ENCODE results near the gene SPINK14.

Gene SPINK14

DNA sequence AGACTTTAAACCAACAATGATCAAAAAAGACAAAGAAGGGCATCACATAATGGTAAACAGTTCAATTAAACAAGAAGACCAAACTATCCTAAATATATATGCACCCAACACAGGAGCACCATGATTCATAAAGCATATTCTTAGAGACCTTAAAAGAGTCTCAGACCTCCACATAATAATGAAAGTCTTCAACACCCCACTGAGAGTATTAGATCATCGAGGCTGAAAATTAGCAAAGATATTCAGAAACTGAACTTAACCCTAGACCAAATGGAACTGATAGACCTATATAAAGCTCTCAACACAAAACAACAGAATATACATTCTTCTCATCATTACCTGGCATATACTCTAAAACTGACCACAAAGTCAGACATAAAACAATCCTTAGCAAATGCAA, 11.7 kb upstream of the SPINK14 start:
- Histone ChIP-seq H3K27ac (ENCODE audit: low read length) (no peak overlapping the region), H3K4me3 (ENCODE audit: low read length in 2 of 2) (no peak overlapping the region), H3K36me3 (ENCODE audit: control insufficient read depth in 2 of 2, insufficient read depth in 2 of 2, low read length in 2 of 2) (no peaks in the 10 kb centered on the region), H3K27me3 (ENCODE audit: control insufficient read depth in 1 of 2, insufficient read depth in 2 of 2, low read length in 2 of 2) (no peaks in the 10 kb centered on the region), H3K4me1 (ENCODE audit: control insufficient read depth, insufficient read depth, low read length) (no peaks in the 10 kb centered on the region), H3K9me3 (ENCODE audit: control insufficient read depth in 2 of 2, low read length in 2 of 2) (peaks cover 0 to 3% of the 10 kb centered on the region in 2 donors), H3K9ac (ENCODE audit: low read length in 2 of 2) (no peak overlapping the region)

DNA sequence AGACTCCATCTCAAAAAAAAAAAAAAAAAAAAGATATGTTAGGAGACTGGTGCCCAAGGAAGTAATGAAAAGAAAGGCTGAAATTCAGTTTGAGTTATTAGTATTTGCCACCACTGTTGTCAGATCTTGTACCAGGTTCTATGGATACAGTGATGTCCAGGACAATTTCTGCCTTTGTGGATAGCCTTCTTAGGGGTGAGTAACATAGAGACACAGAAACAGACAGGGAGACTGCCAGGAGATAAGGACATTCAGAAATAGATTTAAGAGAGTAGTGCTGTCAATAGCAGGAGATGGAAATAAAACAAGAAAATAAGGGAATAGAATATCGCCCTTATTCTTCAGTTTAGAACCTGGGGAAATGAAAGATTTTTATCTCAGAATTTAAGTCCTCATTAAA, 6.3 kb upstream of the SPINK14 start:
- Histone ChIP-seq H3K4me1 (ENCODE audit: control insufficient read depth, insufficient read depth, low read length) (no peaks in the 10 kb centered on the region), H3K27ac (ENCODE audit: low read length) (no peak overlapping the region), H3K9me3 (ENCODE audit: control insufficient read depth in 2 of 2, low read length in 2 of 2) (no peaks in the 10 kb centered on the region), H3K27me3 (ENCODE audit: control insufficient read depth in 1 of 2, insufficient read depth in 2 of 2, low read length in 2 of 2) (no peaks in the 10 kb centered on the region), H3K36me3 (ENCODE audit: control insufficient read depth in 2 of 2, insufficient read depth in 2 of 2, low read length in 2 of 2) (no peaks in the 10 kb centered on the region), H3K4me3 (ENCODE audit: low read length in 2 of 2) (no peak overlapping the region), H3K9ac (ENCODE audit: low read length in 2 of 2) (no peak overlapping the region)

DNA sequence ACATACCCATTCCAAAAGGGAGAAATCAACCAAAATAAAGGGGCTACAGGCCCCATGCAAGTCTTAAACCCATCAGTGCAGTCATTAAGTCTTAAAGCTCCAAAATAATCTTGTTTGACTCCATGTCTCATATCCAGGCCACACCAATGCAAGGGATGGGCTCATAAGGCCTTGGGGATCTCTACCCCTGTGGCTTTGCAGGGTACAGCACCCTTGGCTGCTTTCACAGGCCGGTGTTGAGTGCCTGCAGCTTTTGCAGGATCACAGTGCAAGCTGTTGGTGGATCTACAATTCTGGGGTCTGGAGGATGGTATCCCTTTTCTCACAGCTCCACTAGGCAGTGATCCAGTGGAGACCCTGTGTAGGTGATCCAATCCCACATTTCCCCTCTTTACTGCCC, 5.0 kb upstream of the SPINK14 start:
- Histone ChIP-seq H3K9ac (ENCODE audit: low read length in 2 of 2) (no peak overlapping the region), H3K27ac (ENCODE audit: low read length) (no peak overlapping the region), H3K27me3 (ENCODE audit: control insufficient read depth in 1 of 2, insufficient read depth in 2 of 2, low read length in 2 of 2) (no peaks in the 10 kb centered on the region), H3K4me3 (ENCODE audit: low read length in 2 of 2) (no peak overlapping the region), H3K4me1 (ENCODE audit: control insufficient read depth, insufficient read depth, low read length) (no peaks in the 10 kb centered on the region), H3K9me3 (ENCODE audit: control insufficient read depth in 2 of 2, low read length in 2 of 2) (no peaks in the 10 kb centered on the region), H3K36me3 (ENCODE audit: control insufficient read depth in 2 of 2, insufficient read depth in 2 of 2, low read length in 2 of 2) (no peaks in the 10 kb centered on the region)

DNA sequence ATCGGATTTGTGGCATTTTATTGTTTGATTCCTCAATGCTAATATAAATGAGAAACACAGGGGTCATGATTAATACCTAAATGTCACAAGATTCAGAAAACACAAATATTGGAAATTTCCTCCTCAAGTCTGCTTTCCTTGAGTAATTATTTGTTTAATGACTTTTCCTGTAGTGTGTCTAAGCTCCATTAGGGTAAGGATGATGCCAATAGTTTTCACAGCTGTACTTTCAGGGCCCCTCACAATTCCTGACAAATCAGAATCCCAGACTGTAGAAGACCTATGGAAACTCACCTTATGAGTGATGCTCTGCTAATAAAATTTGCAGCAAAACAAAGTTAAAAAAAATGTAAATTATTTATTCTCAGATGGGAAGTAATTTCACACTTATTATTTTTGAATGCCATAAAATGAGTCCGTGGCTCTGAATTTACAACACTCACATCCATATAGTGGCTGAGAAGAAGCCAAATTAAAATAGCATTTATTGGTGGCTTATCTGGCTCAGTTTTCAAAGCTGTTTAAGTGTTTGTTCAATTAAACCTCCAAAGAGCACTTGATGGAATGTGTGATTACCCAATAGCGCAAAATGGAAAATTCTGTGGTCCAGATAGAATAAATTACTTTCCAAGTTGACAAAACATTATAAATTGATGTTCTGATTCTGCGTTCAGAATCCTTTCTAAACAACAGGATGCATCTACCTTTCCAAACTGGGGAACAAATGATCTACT, 1.6 kb upstream of the SPINK14 start:
- Histone ChIP-seq H3K9ac (ENCODE audit: low read length in 2 of 2) (no peak overlapping the region), H3K4me1 (ENCODE audit: control insufficient read depth, insufficient read depth, low read length) (no peaks in the 10 kb centered on the region), H3K27me3 (ENCODE audit: control insufficient read depth in 1 of 2, insufficient read depth in 2 of 2, low read length in 2 of 2) (no peaks in the 10 kb centered on the region), H3K9me3 (ENCODE audit: control insufficient read depth in 2 of 2, low read length in 2 of 2) (no peaks in the 10 kb centered on the region), H3K4me3 (ENCODE audit: low read length in 2 of 2) (no peak overlapping the region), H3K36me3 (ENCODE audit: control insufficient read depth in 2 of 2, insufficient read depth in 2 of 2, low read length in 2 of 2) (no peaks in the 10 kb centered on the region), H3K27ac (ENCODE audit: low read length) (no peak overlapping the region)

DNA sequence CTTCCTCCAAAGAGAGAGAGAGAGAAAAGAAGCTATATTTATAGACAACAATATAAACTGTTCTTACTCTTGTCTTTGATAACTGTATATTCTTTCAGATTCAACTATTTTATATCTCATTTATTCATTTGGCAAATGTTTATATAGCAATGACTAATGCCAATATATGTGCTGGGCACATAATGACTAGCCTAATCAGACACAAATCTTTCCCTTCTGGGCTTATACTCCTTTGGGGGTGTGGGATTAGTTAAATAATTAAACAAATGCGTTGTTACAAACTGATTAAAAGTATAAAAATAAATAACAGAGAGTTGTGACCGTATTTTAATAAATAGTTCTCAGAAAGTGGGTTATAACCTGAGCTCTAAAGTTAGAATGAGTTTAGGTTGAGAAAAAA, 4.0 kb downstream of the SPINK14 start:
- Histone ChIP-seq H3K4me1 (ENCODE audit: control insufficient read depth, insufficient read depth, low read length) (no peaks in the 10 kb centered on the region), H3K27me3 (ENCODE audit: control insufficient read depth in 1 of 2, insufficient read depth in 2 of 2, low read length in 2 of 2) (no peaks in the 10 kb centered on the region), H3K36me3 (ENCODE audit: control insufficient read depth in 2 of 2, insufficient read depth in 2 of 2, low read length in 2 of 2) (no peaks in the 10 kb centered on the region), H3K9me3 (ENCODE audit: control insufficient read depth in 2 of 2, low read length in 2 of 2) (no peaks in the 10 kb centered on the region), H3K4me3 (ENCODE audit: low read length in 2 of 2) (no peak overlapping the region), H3K27ac (ENCODE audit: low read length) (no peak overlapping the region), H3K9ac (ENCODE audit: low read length in 2 of 2) (no peak overlapping the region)

DNA sequence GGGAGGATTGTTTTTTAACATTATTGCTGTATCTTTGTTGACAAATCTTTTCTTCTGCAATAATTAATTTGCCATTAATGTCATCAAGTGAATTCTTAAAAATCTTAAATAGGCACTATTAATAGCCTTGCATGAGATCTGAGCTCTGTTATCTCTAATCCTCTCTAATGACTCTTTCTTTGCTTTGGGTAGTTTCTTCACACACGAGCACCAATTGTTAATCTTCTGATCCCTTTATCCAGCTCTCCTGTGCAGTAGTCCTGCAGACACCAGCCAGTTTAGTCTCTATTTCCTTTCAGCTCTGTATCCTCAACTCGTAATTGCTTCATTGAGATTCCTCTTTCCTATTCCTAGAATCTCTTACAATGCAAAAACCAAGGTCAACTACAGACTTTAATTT, 8.1 kb downstream of the SPINK14 start:
- H3K36me3 ChIP-seq (ENCODE audit: control insufficient read depth in 2 of 2, insufficient read depth in 2 of 2, low read length in 2 of 2) = no peaks in the 10 kb centered on the region
- no peaks in the 10 kb centered on the region for H3K4me1 ChIP-seq (ENCODE audit: control insufficient read depth, insufficient read depth, low read length)
- no peak overlapping the region for H3K4me3 ChIP-seq (ENCODE audit: low read length in 2 of 2)
- H3K9ac ChIP-seq (ENCODE audit: low read length in 2 of 2) = no peak overlapping the region
- H3K27ac ChIP-seq (ENCODE audit: low read length) = no peak overlapping the region
- H3K9me3 ChIP-seq (ENCODE audit: control insufficient read depth in 2 of 2, low read length in 2 of 2) = no peaks in the 10 kb centered on the region
- H3K27me3 ChIP-seq (ENCODE audit: control insufficient read depth in 1 of 2, insufficient read depth in 2 of 2, low read length in 2 of 2) = no peaks in the 10 kb centered on the region

DNA sequence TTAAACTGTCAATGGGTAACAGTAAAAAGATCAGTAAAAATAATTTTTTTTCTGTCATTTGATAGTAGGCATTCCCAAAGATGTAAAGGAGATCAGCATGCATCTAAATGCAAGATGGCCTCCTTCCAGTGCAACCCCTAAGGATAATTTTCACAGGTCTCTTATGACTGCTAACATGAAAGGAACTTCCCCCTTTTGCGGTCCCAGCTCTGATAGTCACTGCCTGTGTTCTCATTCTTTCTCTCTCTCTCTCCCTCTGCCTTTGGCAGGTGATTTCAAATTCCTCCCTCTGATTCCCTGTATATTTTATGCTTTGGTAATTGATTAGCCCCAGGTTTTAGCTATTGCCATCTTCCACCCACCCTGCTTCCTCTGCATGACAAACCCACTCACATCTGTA, 8.9 kb downstream of the SPINK14 start:
- no peak overlapping the region for H3K4me3 ChIP-seq (ENCODE audit: low read length in 2 of 2)
- H3K9me3 ChIP-seq (ENCODE audit: control insufficient read depth in 2 of 2, low read length in 2 of 2) = no peaks in the 10 kb centered on the region
- no peaks in the 10 kb centered on the region for H3K27me3 ChIP-seq (ENCODE audit: control insufficient read depth in 1 of 2, insufficient read depth in 2 of 2, low read length in 2 of 2)
- no peaks in the 10 kb centered on the region for H3K36me3 ChIP-seq (ENCODE audit: control insufficient read depth in 2 of 2, insufficient read depth in 2 of 2, low read length in 2 of 2)
- no peak overlapping the region for H3K9ac ChIP-seq (ENCODE audit: low read length in 2 of 2)
- no peak overlapping the region for H3K27ac ChIP-seq (ENCODE audit: low read length)
- H3K4me1 ChIP-seq (ENCODE audit: control insufficient read depth, insufficient read depth, low read length) = no peaks in the 10 kb centered on the region

DNA sequence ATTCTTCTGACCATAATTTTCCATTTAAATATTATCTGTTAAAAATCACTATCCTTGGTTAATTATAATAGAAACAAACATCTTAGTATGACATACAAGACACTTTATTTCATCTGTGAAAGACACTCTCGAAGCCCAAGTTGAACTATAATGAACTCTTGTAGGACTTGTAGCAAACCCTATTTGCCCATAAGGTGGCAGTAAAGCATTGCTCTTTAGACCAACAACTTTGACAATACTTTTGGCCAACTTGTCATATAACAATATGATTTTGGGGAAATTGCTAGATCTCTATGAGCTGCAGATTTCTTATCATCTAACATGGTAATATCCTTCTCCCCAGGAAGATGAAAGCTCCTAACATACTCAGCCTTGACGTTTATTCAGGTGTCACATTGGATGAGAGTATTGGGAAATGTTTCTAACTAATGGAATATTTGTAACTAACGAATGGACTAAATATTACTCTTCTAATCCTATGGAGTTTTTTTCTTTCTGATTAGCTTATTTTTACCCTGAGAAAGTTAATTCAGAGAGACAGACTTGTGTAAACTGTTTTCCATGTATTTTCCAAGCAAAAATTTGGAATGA, 11.0 kb downstream of the SPINK14 start:
- Histone ChIP-seq H3K9ac (ENCODE audit: low read length in 2 of 2) (no peak overlapping the region), H3K4me3 (ENCODE audit: low read length in 2 of 2) (no peak overlapping the region), H3K4me1 (ENCODE audit: control insufficient read depth, insufficient read depth, low read length) (no peaks in the 10 kb centered on the region), H3K9me3 (ENCODE audit: control insufficient read depth in 2 of 2, low read length in 2 of 2) (no peaks in the 10 kb centered on the region), H3K36me3 (ENCODE audit: control insufficient read depth in 2 of 2, insufficient read depth in 2 of 2, low read length in 2 of 2) (no peaks in the 10 kb centered on the region), H3K27me3 (ENCODE audit: control insufficient read depth in 1 of 2, insufficient read depth in 2 of 2, low read length in 2 of 2) (no peaks in the 10 kb centered on the region), H3K27ac (ENCODE audit: low read length) (no peak overlapping the region)

DNA sequence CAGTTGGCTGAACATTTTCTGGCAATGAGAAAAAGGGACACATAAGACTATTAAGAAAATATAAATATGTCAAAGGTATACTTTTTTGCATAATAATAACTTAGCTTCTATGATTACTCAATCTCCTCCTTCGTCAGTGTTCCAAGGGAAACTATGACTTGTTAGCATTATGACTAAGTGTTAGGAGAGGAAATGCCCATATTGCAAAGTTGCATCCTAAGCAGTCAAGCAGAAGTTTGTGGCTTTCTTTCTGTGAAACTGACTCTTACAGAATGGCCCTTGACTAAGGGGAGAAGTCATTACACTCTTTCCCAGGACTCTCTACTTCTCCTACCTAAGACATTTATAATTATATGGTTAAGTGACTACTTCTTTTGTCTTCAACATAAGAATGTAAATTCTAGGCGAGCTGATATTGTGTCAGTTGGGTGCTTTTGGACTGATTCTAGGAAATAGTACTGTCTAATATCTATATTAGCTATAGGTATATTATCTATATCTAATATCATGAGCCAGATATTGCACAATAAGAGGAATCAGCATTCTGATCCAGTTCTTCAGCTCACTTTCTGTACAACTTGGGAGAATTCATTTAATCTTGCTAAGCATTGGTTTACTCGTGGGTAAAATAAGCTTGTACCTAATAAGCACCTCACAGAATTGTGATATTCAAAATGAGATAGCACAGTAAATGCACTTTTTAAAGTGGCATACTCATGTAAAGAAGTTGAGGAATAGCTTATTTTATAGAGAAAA, 18.1 kb downstream of the SPINK14 start:
- Histone ChIP-seq H3K4me1 (ENCODE audit: control insufficient read depth, insufficient read depth, low read length) (no peaks in the 10 kb centered on the region), H3K9me3 (ENCODE audit: control insufficient read depth in 2 of 2, low read length in 2 of 2) (no peaks in the 10 kb centered on the region), H3K4me3 (ENCODE audit: low read length in 2 of 2) (no peak overlapping the region), H3K36me3 (ENCODE audit: control insufficient read depth in 2 of 2, insufficient read depth in 2 of 2, low read length in 2 of 2) (no peaks in the 10 kb centered on the region), H3K9ac (ENCODE audit: low read length in 2 of 2) (no peak overlapping the region), H3K27ac (ENCODE audit: low read length) (no peak overlapping the region), H3K27me3 (ENCODE audit: control insufficient read depth in 1 of 2, insufficient read depth in 2 of 2, low read length in 2 of 2) (no peaks in the 10 kb centered on the region)

DNA sequence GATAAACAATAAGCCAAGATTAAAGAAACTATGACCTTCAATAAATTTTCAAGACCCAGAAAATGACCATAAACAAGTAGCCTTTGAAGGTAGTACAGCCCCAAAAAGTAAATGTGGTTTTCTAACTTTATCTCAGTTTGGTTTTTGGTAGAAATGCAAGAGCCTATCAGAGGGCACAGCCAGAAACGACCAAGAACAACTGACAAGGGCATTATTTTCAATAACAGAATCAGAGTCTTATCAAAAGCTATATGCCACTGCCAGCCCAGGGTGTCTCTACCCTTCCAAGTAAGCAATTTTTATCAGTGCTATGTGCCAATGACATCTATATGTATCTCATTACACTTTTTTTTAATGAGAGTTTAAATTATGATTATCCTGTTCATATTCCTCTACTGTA, 22.7 kb downstream of the SPINK14 start:
- Histone ChIP-seq H3K9ac (ENCODE audit: low read length in 2 of 2) (no peak overlapping the region), H3K27me3 (ENCODE audit: control insufficient read depth in 1 of 2, insufficient read depth in 2 of 2, low read length in 2 of 2) (no peaks in the 10 kb centered on the region), H3K27ac (ENCODE audit: low read length) (no peak overlapping the region), H3K9me3 (ENCODE audit: control insufficient read depth in 2 of 2, low read length in 2 of 2) (no peaks in the 10 kb centered on the region), H3K36me3 (ENCODE audit: control insufficient read depth in 2 of 2, insufficient read depth in 2 of 2, low read length in 2 of 2) (no peaks in the 10 kb centered on the region), H3K4me3 (ENCODE audit: low read length in 2 of 2) (no peak overlapping the region), H3K4me1 (ENCODE audit: control insufficient read depth, insufficient read depth, low read length) (no peaks in the 10 kb centered on the region)

DNA sequence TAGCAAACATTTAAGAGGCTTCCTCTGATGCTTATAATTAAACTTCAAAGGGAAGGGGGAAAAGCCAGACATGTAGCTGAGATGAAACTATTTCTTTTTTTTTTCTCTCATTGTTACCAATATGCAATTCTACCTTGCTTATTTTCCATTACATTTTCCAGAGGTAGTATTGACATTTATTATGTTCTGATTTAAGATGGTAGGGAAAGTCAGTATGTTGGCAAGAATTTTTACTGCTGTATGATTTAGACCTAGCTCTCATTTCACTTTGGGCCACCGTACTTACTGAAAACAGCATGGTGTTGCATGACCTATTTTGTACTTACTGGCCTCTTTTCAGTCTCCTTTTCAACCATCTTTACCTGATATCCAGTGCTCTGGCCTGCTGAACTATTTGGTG, 24.9 kb downstream of the SPINK14 start:
- H3K4me3 ChIP-seq (ENCODE audit: low read length in 2 of 2) = no peak overlapping the region
- no peak overlapping the region for H3K9ac ChIP-seq (ENCODE audit: low read length in 2 of 2)
- no peaks in the 10 kb centered on the region for H3K9me3 ChIP-seq (ENCODE audit: control insufficient read depth in 2 of 2, low read length in 2 of 2)
- no peaks in the 10 kb centered on the region for H3K4me1 ChIP-seq (ENCODE audit: control insufficient read depth, insufficient read depth, low read length)
- no peaks in the 10 kb centered on the region for H3K27me3 ChIP-seq (ENCODE audit: control insufficient read depth in 1 of 2, insufficient read depth in 2 of 2, low read length in 2 of 2)
- no peak overlapping the region for H3K27ac ChIP-seq (ENCODE audit: low read length)
- no peaks in the 10 kb centered on the region for H3K36me3 ChIP-seq (ENCODE audit: control insufficient read depth in 2 of 2, insufficient read depth in 2 of 2, low read length in 2 of 2)
